Neural cell (in vitro differentiated cells): ENCODE results near the gene UBFD1.

ENCODE experiments used
- POLR2AphosphoS5 ChIP-seq: IDR thresholded peaks from 2 replicates; pipeline ENCODE4 v1.6.1; 2012
- TF ChIP-seq, protein P1 (sequence below): fragments of 450-650 bp; IDR thresholded peaks from 2 replicates; pipeline ENCODE4 v1.5.1; 2014; ENCODE audit warnings: antibody characterized with exemption, mild to moderate bottlenecking, moderate library complexity; ENCODE audit not compliant: poor library complexity, severe bottlenecking

DNA sequence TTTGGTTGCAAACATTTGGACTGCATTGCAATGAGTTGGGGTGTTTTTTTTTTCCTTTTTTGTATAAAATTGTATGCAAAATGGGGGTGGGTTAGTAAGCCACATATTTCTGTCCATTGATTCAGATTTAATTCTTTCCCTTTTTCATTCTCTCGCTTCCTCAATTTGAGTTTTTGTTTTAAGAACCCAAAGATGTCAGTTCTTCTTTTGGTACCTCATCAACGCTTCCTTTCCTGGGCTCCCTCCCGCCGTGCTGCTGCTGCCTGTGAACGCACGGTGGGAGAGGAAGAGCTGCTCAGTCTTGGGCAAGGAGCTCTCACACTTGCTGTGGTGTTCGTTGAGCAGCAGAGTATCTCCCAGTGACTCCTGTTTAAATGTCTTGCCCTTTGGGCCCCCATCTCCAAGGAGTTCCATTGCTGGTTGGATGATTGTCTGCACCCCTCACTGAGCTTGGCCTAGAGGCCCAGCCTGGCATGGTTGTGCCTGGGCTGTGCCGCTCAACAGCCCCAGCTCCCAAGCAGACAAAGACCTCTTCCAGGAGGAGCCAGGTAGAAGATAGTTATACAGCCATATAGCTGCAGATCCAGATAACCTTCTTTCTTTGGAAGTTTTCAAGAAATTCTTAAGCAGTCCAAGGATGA, 13.6 kb downstream of the UBFD1 start:
- TF ChIP-seq, protein P1, sequence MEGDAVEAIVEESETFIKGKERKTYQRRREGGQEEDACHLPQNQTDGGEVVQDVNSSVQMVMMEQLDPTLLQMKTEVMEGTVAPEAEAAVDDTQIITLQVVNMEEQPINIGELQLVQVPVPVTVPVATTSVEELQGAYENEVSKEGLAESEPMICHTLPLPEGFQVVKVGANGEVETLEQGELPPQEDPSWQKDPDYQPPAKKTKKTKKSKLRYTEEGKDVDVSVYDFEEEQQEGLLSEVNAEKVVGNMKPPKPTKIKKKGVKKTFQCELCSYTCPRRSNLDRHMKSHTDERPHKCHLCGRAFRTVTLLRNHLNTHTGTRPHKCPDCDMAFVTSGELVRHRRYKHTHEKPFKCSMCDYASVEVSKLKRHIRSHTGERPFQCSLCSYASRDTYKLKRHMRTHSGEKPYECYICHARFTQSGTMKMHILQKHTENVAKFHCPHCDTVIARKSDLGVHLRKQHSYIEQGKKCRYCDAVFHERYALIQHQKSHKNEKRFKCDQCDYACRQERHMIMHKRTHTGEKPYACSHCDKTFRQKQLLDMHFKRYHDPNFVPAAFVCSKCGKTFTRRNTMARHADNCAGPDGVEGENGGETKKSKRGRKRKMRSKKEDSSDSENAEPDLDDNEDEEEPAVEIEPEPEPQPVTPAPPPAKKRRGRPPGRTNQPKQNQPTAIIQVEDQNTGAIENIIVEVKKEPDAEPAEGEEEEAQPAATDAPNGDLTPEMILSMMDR: no peak
- no peak for TF ChIP-seq POLR2AphosphoS5
